Measurements from ENCODE around the gene RNF169. TPM values are rescaled to one million over a fixed set of nuclear protein-coding genes. Genes with fewer than 3 reads are reported as not detected.

RNF169 gene
- total and polyA plus RNA-seq, 2 of the 13 experiments (the other 11 are each of a cell fraction or from before 2014, with no cell fraction given): 5.3 to 14.2 TPM

DNA sequence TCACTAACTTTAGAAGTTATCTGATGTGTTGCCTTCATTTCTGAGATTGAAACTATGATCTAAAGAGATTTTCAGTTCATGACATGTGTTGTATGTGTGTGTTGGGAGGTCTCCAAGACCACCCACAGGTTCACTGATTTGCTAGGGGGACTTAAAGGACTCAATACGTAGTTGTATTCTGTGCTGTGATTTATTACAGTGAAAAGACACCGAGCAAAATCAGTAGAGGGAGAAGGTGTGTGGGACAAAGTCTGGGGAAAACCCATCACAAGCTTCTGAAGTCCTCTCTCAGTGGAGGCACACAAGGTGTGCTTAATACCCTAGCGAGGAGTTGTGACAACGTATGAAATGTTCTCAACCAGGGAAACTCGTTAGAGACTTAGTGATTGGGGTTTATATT, 35.6 kb downstream of the RNF169 start (continued):
- TF ChIP-seq, protein P1, sequence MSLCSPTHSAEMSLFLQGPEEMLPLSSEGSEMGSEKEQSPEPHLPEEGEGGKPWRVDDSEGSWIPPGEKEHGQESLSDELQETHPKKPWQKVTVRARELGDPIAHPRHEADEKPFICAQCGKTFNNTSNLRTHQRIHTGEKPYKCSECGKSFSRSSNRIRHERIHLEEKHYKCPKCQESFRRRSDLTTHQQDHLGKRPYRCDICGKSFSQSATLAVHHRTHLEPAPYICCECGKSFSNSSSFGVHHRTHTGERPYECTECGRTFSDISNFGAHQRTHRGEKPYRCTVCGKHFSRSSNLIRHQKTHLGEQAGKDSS (CRISPR knock-in tag; IDR thresholded peaks at IDR 0.05; ENCODE audit: borderline replicate concordance, low read depth): no peak
- TF ChIP-seq KDM5B (CRISPR knock-in tag; IDR thresholded peaks at IDR 0.05; ENCODE audit: borderline replicate concordance) (no peak), PRMT3 (CRISPR knock-in tag; IDR thresholded peaks at IDR 0.05; ENCODE audit: borderline replicate concordance, low read depth) (no peak), ZNF660 (CRISPR knock-in tag; IDR thresholded peaks at IDR 0.05; ENCODE audit: borderline replicate concordance, low read depth) (no peak), NKX3-1 (CRISPR knock-in tag; IDR thresholded peaks at IDR 0.05) (no peak)
- TF ChIP-seq, protein P2, sequence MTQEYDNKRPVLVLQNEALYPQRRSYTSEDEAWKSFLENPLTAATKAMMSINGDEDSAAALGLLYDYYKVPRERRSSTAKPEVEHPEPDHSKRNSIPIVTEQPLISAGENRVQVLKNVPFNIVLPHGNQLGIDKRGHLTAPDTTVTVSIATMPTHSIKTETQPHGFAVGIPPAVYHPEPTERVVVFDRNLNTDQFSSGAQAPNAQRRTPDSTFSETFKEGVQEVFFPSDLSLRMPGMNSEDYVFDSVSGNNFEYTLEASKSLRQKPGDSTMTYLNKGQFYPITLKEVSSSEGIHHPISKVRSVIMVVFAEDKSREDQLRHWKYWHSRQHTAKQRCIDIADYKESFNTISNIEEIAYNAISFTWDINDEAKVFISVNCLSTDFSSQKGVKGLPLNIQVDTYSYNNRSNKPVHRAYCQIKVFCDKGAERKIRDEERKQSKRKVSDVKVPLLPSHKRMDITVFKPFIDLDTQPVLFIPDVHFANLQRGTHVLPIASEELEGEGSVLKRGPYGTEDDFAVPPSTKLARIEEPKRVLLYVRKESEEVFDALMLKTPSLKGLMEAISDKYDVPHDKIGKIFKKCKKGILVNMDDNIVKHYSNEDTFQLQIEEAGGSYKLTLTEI (CRISPR knock-in tag; conservative IDR thresholded peaks at IDR 0.05): no peak

DNA sequence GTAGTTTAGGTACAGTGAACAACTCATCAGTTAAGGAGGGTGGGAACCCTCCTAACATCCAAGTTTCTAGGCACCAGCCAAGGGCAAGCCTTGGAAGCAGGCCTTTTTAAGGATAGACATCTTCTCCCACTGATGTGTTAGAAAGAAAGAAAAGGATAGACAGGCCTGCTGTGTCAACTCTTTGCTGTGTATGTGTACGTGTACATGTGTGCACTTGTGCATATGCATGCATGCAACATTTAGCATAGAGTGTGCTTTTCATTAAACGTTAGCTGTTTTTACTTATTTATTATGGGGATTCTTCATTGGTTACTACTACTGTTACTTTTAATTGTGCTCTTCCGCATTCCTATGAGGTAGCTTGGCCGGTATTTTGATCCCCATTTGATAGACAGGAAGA, 36.1 kb downstream of the RNF169 start:
- H3K4me3 ChIP-seq (replicated peaks in 1 of 3; ENCODE audit: insufficient read depth in 1 of 3, low read depth in 2 of 3, low read length in 3 of 3): no peak overlapping the region
- H3K36me3 ChIP-seq (replicated peaks in 1 of 2; ENCODE audit: control insufficient read depth in 1 of 2, insufficient read depth in 2 of 2, low read length in 2 of 2): peaks cover 2 to 6% of the 10 kb centered on the region in 2 experiments; a peak in 3 of 5 replicates
- H3K9me3 ChIP-seq (ENCODE audit: low read length): no peaks in the 10 kb centered on the region
- no peaks in the 10 kb centered on the region for H3K27me3 ChIP-seq (ENCODE audit: control insufficient read depth in 1 of 2, insufficient read depth in 2 of 2, low read length in 2 of 2)
- no TSS peak for BruUV-seq (replicated peaks)
- H3K79me2 ChIP-seq (ENCODE audit: insufficient read depth, low read length): peaks cover 55% of the 10 kb centered on the region
- TF ChIP-seq NPAS2 (CRISPR knock-in tag; IDR thresholded peaks at IDR 0.05; ENCODE audit: borderline replicate concordance) (no peak), ZNF577 (CRISPR knock-in tag; IDR thresholded peaks at IDR 0.05; ENCODE audit: borderline replicate concordance, low read depth) (no peak), HNRNPUL1 (IDR thresholded peaks at IDR 0.05; ENCODE audit: low read depth, low read length) (no peak), FOXA3 (CRISPR knock-in tag; IDR thresholded peaks at IDR 0.05) (no peak)
- H4K20me1 ChIP-seq (ENCODE audit: insufficient read depth, low read length): peaks cover 12% of the 10 kb centered on the region
- ChIA-PET POLR2A (no interaction called here), CTCF (ENCODE audit: low intra/inter-chr PET ratio, low total read pairs) (no interaction called here)
- WGBS (ENCODE audit: low lambda C conversion rate): 99% methylated on average over 4 of the region's 4 CpGs
- H3K27ac ChIP-seq (ENCODE audit: extremely low read length, insufficient read depth, low read length): no peak overlapping the region
- ATAC-seq (no peak), FAIRE-seq (no peak), DNase-seq (ENCODE audit: low spot score) (no peak)
- H3K4me2 ChIP-seq (ENCODE audit: low read depth, low read length): no peak overlapping the region
- H3K4me1 ChIP-seq (ENCODE audit: insufficient read depth, low read length): no peaks in the 10 kb centered on the region
- H2AFZ ChIP-seq (ENCODE audit: low read length): no peak overlapping the region
- intact Hi-C loops (cut with micrococcal nuclease; ENCODE audit: unreplicated experiment): no loop called here
- in situ Hi-C loops (cut with HindIII; ENCODE audit: extremely low pct_ligation_motif_present, low pct_unique_long_range_greater_than_20kb): no loop called here
- H3K9ac ChIP-seq (ENCODE audit: insufficient read depth, low read depth, low read length): no peak overlapping the region

Data from HepG2 (cell line).